ENCODE data around the gene ABHD8. TPM values are rescaled to one million over a fixed set of nuclear protein-coding genes. Genes with fewer than 3 reads are reported as not detected.

ABHD8 gene
- total RNA-seq, 1 donor from 2014 or later: 8.5 TPM

DNA sequence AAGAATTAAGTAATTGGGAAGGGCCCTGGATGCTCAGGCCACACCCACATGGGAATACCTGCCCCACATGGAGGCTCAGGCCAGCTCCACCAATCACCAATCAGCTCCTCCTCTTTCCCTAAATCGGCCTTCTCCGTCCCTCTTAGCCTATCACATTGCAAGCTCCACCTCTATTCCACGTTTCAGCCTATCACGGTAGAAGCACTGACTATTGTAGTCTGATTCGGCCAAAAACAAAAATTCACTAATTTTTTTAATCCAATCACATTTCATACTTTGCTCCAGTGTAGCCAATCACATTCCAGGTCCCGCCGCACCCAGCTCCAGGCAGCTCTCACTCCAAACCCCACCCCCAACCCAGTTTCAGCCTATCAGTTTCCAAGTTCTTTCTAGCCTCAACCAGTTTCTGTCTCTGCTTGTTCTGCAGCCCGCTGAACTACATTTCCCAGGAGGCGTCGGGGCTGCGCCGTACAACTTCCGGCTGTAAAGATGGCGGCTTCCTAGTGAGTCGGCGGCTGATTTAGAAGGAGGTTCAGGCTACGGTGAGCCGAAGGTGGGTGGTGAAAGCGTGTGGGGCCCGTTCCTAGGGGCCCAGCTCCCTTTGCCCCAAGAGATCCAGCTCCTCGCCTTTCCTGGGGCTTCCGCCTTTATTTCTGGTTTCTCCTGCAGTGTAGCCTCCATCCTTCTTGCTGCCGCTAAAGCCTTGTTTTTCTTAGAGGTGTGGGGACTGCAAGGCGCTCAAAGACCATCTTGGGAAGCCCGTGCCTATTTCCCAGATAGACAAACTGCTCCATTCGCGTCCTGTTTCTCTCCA, 36.0 kb downstream of the ABHD8 start, which contains the start of gene BABAM1:
BABAM1 (plus strand) TSS at position 469 of the 814 bp plus-strand sequence. CDS start 1,364 bp downstream, outside the sequence.
- Mint-ChIP-seq H3K36me3 (ENCODE audit: low read depth, unreplicated experiment) (peaks cover 3% of the 10 kb centered on the region), H3K27me3 (ENCODE audit: low read depth, unreplicated experiment) (no peaks in the 10 kb centered on the region), H3K4me3 (ENCODE audit: unreplicated experiment) (peak within 1 kb of the TSS; percentile 96), H3K27ac (ENCODE audit: unreplicated experiment) (peak within 1 kb of the TSS; percentile 94), H3K4me1 (ENCODE audit: low read depth, unreplicated experiment) (peaks cover 2% of the 10 kb centered on the region), H3K9me3 (ENCODE audit: unreplicated experiment) (no peaks in the 10 kb centered on the region)
- H3K79me2 ChIP-seq (ENCODE audit: insufficient read depth, low read length): peaks cover 16% of the 10 kb centered on the region
- FAIRE-seq (peak; percentile 82), DNase-seq (ENCODE audit: low read depth) (peak; percentile 100)
- no peaks in the 10 kb centered on the region for H3K9me3 ChIP-seq (ENCODE audit: insufficient read depth, low read depth, low read length)
- no peaks in the 10 kb centered on the region for H3K4me1 ChIP-seq (ENCODE audit: insufficient read depth, low read length)
- H4K20me1 ChIP-seq (ENCODE audit: insufficient read depth, low read length): no peaks in the 10 kb centered on the region
- peak within 1 kb of the TSS; percentile 85 for H2AFZ ChIP-seq (ENCODE audit: low read depth, low read length)
- H3K4me2 ChIP-seq (ENCODE audit: low read length): peak within 1 kb of the TSS; percentile 92
- peak within 1 kb of the TSS; percentile 95 for H3K4me3 ChIP-seq (ENCODE audit: insufficient read depth, low read depth, low read length)
- TF ChIP-seq EZH2 (IDR thresholded peaks at IDR 0.05; ENCODE audit: insufficient read depth, low read length): peak; percentile 95
- TF ChIP-seq, protein P1, sequence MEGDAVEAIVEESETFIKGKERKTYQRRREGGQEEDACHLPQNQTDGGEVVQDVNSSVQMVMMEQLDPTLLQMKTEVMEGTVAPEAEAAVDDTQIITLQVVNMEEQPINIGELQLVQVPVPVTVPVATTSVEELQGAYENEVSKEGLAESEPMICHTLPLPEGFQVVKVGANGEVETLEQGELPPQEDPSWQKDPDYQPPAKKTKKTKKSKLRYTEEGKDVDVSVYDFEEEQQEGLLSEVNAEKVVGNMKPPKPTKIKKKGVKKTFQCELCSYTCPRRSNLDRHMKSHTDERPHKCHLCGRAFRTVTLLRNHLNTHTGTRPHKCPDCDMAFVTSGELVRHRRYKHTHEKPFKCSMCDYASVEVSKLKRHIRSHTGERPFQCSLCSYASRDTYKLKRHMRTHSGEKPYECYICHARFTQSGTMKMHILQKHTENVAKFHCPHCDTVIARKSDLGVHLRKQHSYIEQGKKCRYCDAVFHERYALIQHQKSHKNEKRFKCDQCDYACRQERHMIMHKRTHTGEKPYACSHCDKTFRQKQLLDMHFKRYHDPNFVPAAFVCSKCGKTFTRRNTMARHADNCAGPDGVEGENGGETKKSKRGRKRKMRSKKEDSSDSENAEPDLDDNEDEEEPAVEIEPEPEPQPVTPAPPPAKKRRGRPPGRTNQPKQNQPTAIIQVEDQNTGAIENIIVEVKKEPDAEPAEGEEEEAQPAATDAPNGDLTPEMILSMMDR (IDR thresholded peaks at IDR 0.05; ENCODE audit: insufficient read depth, low read depth, low read length): no peak
- peaks cover 5% of the 10 kb centered on the region for H3K36me3 ChIP-seq (ENCODE audit: insufficient read depth, low read length)
- H3K9ac ChIP-seq (ENCODE audit: low read length): peak within 1 kb of the TSS; percentile 89
- no peaks in the 10 kb centered on the region for H3K27me3 ChIP-seq (ENCODE audit: insufficient read depth, low read length)
- peak within 1 kb of the TSS; percentile 72 for H3K27ac ChIP-seq (ENCODE audit: low read depth, low read length)

DNA sequence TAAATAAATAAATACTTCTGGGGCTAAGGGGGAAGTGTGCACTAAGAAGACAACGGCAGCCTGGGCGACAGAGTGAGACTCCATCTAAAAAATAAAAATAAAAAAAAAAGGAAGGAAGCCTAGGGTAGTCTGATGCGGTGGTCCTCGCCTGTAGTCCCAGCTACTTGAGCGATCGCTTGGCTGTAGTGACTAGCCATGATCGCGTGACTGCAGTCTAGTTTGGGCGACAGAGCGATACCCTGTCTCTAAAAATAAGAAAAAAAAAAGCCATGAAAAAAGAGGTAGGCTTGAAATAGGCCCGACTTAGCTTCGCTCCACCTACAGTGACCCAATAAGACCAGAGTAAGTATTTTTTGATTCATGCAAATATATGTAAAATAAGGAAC, 36.6 kb downstream of the ABHD8 start:
- Histone ChIP-seq H3K9me3 (ENCODE audit: insufficient read depth, low read depth, low read length) (no peaks in the 10 kb centered on the region), H3K4me2 (ENCODE audit: low read length) (no peak overlapping the region), H3K36me3 (ENCODE audit: insufficient read depth, low read length) (peaks cover 5% of the 10 kb centered on the region), H3K27me3 (ENCODE audit: insufficient read depth, low read length) (no peaks in the 10 kb centered on the region), H2AFZ (ENCODE audit: low read depth, low read length) (peak overlapping the region; percentile 30), H4K20me1 (ENCODE audit: insufficient read depth, low read length) (no peaks in the 10 kb centered on the region), H3K27ac (ENCODE audit: low read depth, low read length) (no peak overlapping the region), H3K4me3 (ENCODE audit: insufficient read depth, low read depth, low read length) (no peak overlapping the region), H3K9ac (ENCODE audit: low read length) (no peak overlapping the region), H3K4me1 (ENCODE audit: insufficient read depth, low read length) (no peaks in the 10 kb centered on the region), H3K79me2 (ENCODE audit: insufficient read depth, low read length) (peaks cover 16% of the 10 kb centered on the region)
- Mint-ChIP-seq H3K4me3 (ENCODE audit: unreplicated experiment) (peak overlapping the region; percentile 96), H3K27me3 (ENCODE audit: low read depth, unreplicated experiment) (no peaks in the 10 kb centered on the region), H3K9me3 (ENCODE audit: unreplicated experiment) (no peaks in the 10 kb centered on the region), H3K27ac (ENCODE audit: unreplicated experiment) (no peak overlapping the region), H3K36me3 (ENCODE audit: low read depth, unreplicated experiment) (peaks cover 3% of the 10 kb centered on the region), H3K4me1 (ENCODE audit: low read depth, unreplicated experiment) (peaks cover 2% of the 10 kb centered on the region)
- no peak for DNase-seq (ENCODE audit: low read depth)
- TF ChIP-seq, protein P1 (IDR thresholded peaks at IDR 0.05; ENCODE audit: insufficient read depth, low read depth, low read length): no peak
- no peak for TF ChIP-seq EZH2 (IDR thresholded peaks at IDR 0.05; ENCODE audit: insufficient read depth, low read length)
- FAIRE-seq: no peak

DNA sequence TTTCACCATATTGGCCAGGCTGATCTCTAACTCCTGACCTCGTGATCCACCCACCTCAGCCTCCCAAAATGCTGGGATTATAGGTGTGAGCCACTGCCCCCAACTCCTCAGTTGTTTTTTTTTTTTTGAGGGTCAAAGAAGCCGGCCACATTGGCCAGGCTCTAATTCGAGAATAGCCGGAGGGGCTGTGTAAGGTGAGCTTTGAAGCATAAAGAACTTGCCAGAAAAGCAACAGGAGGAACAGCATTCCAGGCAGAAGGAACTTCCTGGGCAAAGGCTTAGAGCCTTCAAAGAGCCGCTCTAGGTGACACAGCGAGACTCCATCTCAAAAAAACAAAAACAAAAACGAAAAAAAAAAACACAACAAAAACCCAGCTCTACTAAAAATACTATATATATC, 37.2 kb downstream of the ABHD8 start:
- no peak overlapping the region for H3K9ac ChIP-seq (ENCODE audit: low read length)
- Mint-ChIP-seq H3K36me3 (ENCODE audit: low read depth, unreplicated experiment) (peaks cover 3% of the 10 kb centered on the region), H3K9me3 (ENCODE audit: unreplicated experiment) (no peaks in the 10 kb centered on the region), H3K27me3 (ENCODE audit: low read depth, unreplicated experiment) (no peaks in the 10 kb centered on the region), H3K4me1 (ENCODE audit: low read depth, unreplicated experiment) (peaks cover 2% of the 10 kb centered on the region), H3K4me3 (ENCODE audit: unreplicated experiment) (no peak overlapping the region), H3K27ac (ENCODE audit: unreplicated experiment) (no peak overlapping the region)
- peaks cover under 1% of the 10 kb centered on the region for H3K36me3 ChIP-seq (ENCODE audit: insufficient read depth, low read length)
- no peak overlapping the region for H3K4me3 ChIP-seq (ENCODE audit: insufficient read depth, low read depth, low read length)
- H3K9me3 ChIP-seq (ENCODE audit: insufficient read depth, low read depth, low read length): no peaks in the 10 kb centered on the region
- DNase-seq (ENCODE audit: low read depth): no peak
- peaks cover 16% of the 10 kb centered on the region for H3K79me2 ChIP-seq (ENCODE audit: insufficient read depth, low read length)
- H3K27ac ChIP-seq (ENCODE audit: low read depth, low read length): no peak overlapping the region
- no peaks in the 10 kb centered on the region for H4K20me1 ChIP-seq (ENCODE audit: insufficient read depth, low read length)
- no peak for FAIRE-seq
- H2AFZ ChIP-seq (ENCODE audit: low read depth, low read length): no peak overlapping the region
- no peaks in the 10 kb centered on the region for H3K4me1 ChIP-seq (ENCODE audit: insufficient read depth, low read length)
- no peak overlapping the region for H3K4me2 ChIP-seq (ENCODE audit: low read length)
- TF ChIP-seq, protein P1 (IDR thresholded peaks at IDR 0.05; ENCODE audit: insufficient read depth, low read depth, low read length): no peak
- H3K27me3 ChIP-seq (ENCODE audit: insufficient read depth, low read length): no peaks in the 10 kb centered on the region

Measured in astrocyte (in vitro differentiated cells and primary cell).